Stimulated activated CD4-positive, alpha-beta T cell treated with anti-CD3 and anti-CD28 coated beads, Interleukin-1b, Interleukin-23, amount 100 ng/mL, for 1 hour (primary cell): ENCODE measurements around the gene SRP9.
"Not testable (repeated sequence)": the region's sequence is repeated elsewhere in the genome, so short reads cannot be mapped to it uniquely, and the experiment has no call there.

Experiments
- DNase-seq, 2 donors: peaks; one replicate each; pipeline ENCODE4 v3.0.0-alpha.2; 2020; ENCODE audit warnings: low read depth in 2 of 2

The SRP9 gene

DNA sequence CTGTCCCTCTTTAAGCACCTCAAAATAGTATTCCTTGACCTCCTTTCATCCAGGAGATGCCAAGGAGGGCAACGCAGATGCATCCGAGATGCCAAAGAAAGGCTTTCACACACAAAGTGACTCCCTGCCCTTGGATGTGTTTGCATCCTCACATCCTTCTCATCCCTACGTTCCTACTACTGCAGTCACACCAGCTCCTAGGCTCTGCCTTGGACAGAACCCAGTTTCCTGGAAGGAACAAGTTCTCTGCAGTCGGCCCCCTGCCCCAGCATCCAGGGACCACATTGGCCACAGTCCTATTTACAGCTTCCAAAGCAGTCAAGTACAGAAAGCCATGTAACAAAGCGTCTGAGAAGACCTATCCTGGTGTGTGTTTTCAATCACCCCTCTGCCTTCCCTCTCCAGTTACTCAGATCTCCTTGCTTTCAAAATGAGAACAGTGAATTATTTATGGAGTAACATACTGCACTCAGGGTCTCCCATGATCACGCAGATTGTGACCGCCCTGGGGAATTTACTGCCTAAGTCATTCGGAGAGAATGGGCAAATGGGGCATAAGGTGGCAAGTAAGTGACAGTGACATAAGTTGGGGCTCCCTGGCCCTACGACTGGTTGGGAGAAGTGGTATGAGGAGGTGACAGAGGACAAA is 21.8 kb upstream of the SRP9 start:
- DNase-seq, result no peak

- DNase-seq, result no peak
These were observed 19.5 kb upstream of the SRP9 start for GRCh38 chr1:225757927-225758656.

GRCh38 chr1:225759972-225760371 is 17.7 kb upstream of the SRP9 start:
- not testable (repeated sequence) for DNase-seq

DNA sequence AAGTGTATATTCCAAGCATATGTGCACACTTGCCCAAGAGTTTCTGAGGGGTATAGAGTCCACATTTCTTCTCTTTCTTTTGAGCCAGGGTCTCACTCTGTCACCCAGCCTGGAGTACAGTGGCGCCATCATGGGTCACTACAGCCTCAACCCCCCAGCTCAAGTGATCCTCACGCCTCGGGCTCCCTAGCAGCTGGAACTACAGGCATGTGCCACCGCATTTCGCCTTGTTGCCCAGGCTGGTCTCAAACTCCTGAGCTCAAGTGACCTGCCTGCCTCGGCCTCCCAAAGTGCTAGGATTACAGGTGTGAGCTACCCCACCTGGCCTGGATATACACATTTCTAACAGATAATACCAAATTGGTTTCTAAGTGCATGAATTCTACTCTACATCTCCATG is 17.1 kb upstream of the SRP9 start:
- DNase-seq, result no peak

DNA sequence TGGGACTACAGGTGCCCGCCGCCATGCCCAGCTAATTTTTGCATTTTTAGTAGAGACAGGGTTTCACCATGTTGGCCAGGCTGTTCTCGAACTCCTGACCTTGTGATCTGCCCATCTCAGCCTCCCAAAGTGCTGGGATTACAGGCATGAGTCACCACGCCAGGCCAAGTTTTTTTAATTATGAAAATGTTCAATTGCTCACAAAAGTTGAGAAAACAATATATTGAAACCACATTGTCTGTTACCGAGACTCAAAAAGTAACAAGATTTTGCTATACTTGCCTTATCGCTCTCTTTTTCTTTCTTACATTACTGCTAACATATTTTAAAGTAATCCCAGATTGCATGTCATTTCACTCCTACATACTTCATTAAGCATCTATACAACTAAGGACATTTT is 16.2 kb upstream of the SRP9 start:
- not testable (repeated sequence) for DNase-seq

- no peak for DNase-seq
These were observed 15.6 kb upstream of the SRP9 start for GRCh38 chr1:225762002-225762441.

DNA sequence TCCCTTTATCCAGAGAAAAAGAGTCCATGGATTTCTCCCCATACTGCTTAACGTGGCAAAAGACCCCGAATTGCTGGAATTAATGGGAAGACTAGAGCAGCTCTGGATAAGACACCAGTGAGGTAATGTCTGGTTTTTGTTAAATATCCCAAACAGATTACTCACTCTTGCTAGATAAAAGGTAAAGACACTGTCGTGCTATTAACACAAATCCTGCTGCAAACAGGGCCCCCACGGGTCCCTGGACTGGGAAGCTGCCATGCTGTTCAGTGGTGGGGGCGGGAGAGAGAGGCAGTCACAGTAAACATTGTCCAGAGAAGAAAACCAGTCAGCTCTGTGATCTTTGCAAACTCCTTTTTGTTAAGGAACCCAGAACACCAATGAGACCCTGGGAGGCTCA is 15.2 kb upstream of the SRP9 start:
- DNase-seq, result no peak

- DNase-seq, result no peak
These were observed 13.7 kb upstream of the SRP9 start for GRCh38 chr1:225763716-225764548.

- no peak for DNase-seq
These were observed 11.5 kb upstream of the SRP9 start for GRCh38 chr1:225765982-225766674.

DNA sequence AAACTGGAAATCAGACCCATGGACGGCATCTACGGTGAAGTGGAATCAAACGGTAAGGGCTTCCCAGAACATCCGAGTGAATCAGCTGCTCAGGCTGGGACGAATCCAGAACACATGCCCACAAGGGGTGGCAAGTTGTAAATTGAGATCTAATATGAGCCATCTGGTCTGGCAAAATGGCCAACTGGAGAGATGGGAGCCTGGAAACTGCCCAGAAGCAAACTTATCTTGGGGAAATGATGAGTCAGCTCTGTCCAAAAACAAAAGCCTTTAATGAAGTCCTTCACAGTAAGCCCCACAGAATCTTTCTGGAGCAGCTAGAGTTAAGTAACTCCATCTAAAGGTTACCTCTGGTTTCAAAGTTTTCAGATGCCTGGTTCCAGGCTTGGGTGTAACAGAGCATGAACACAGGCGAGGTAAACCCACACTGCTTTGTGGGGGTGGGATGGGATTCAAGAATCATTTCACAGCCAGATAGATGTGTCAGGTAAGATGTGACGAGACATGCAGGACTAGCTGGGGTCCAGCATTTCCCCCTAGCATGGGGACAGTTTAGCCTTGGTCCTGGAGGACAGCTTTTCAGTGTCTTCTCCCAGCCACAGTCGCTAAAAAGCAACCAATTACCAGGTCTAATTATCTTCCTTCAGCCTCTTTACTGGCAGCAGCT is 10.5 kb upstream of the SRP9 start:
- no peak for DNase-seq

GRCh38 chr1:225767634-225768540 is 9.7 kb upstream of the SRP9 start:
- DNase-seq, result no peak

DNA sequence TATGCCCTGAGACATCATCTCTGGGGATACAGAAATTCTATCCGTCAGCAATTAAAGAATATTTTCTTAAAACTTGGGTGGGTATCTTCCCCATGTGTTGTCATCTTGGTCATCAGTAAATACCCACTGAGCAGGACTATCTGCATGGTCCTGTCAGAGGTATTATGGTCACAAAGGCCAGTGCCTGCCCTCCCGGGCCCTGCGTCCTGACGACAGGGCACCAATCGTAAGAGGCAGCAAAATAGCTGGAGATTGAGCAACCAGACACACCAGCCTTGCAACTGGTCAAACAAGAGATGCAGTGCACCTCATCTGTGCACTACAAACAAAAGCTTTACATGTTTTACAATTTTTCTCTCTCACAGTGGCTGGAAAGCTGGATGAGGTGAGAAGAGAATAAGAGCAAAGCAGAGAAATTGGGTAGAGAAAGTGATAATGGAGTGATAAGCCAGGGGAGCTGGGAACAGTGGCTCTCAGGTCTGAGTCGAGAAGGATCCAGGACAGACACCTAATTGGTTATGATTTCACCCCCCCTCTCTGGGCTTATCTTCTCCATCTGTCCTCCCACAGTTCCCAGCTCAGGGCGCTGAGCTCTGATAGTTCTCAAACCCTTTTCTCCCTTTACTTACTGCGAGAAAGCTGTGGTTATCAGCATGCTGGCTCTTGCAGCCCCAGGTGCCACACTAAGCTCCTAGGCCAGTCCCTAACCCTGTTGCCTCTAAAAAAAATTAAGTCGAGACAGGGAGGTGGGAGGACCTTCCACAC is 8.8 kb upstream of the SRP9 start:
- no peak for DNase-seq

GRCh38 chr1:225769687-225770086 is 7.9 kb upstream of the SRP9 start:
- DNase-seq, result no peak

DNA sequence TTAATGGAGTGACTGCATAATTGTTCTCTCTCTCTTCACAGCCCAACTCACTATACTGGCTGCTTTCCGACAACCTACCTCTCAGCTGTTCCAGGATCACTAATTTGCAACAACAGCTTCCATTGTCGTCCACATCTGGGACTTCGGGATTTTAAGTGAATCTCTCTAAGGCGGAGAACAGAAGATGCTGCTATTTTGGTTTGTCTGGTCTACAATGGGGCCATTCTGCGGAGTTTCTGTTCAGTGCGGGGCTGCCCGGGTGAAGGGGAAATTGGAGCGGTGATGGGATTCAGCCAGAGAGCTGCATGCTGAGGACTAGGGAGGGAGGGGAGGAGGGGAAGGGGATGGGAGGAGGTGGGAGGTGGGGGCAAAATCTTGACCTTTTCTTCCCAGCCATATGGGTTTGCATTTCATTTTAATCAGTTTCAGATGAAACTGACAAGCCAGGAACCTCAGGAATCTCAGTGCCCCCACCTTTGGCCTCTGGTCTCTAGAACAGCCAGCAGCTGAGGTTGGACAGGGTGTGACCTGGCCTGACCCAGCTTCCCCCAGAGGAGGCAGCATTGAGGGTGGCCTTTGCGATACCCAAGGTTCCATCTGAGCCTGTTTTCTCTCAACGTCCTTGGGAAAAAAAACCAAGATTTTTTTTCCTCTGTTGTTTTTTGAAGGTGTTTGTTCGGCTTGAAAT is 6.9 kb upstream of the SRP9 start:
- no peak for DNase-seq

DNA sequence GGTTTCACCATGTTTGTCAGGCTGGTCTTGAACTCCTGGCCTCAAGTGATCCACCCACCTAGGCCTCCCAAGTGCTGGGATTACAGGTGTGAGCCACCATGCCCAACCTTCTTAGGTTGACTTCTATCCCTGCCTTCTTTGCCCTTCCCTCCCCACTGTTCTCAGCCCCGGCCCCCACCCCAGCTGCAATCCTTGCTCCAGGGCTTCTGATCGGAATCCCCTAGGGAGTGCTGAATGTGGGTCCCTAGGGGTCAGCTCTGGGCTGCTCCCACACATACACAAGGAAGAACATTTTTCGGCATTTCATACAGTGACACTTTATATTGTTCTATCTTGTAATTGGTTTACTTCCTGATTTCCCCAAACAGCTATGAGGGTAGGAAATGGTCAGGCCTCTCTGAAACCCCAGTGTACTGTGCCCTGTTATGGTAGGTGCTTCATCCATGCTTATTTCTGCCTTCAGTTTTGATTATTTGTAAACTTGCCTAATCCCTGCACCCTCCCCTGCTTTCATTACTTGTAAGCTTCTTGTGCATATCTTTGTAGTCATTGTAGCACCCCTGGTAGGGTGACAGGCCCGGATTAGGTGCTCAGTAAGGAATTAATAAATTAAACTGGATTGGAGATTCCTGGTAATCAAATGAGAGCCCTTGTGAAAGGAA is 5.8 kb upstream of the SRP9 start:
- DNase-seq, result no peak

DNA sequence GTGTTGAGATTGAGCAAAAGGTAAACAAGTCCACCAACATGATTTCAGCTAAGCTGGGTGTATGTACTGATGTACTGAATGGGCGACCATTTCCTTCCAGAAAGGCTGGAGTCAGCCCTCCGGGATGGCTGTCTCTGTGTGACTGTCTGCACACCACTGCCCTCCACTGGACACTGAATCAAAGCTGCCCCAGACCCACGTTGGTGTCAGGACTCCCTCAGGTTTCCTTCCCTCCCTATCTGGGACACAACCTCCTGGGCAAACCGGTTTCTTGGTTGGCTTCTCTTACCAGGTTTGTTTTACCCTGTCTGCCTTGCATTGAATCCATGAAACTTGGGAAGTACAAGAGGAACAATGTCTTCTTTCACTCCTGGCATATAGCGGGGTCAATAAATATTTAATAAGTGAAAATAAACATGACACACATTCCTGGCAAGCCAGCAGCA is 5.3 kb upstream of the SRP9 start:
- no peak for DNase-seq

DNA sequence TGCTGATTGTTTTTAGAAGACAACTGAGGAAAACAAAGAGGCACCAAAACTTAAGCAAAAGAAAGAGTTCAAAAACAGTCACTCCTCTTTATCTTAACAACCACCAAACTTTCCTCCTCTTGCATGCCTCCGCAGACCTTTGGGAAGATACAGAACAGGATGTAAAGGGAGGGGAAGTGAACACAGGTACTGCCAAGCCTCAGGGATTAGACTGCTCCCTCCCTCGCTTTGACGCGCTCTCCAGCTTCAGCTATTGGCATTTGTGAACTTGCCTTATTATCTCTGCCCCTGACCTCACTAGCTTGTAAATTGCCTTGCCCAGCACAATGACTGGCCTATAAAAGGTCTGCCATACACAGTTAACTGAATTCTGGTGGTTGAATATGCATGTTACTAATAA is 4.8 kb upstream of the SRP9 start:
- DNase-seq, result no peak
